ENCODE measurements around the gene CARS2.

Gene CARS2

GRCh38 chr13:110716247-110716515, 10.3 kb upstream of the CARS2 start:
- H3K27ac ChIP-seq = peak overlapping the region; percentile 44
- H3K36me3 ChIP-seq (replicated peaks) = no peaks in the 10 kb centered on the region
- DNase-seq = peak; percentile 6
- TF ChIP-seq CTCF (IDR thresholded peaks at IDR 0.05; ENCODE audit: low read depth, low read length, missing control alignments) = no peak
- no peaks in the 10 kb centered on the region for H3K27me3 ChIP-seq (replicated peaks)
- in situ Hi-C loops (cut with HindIII; ENCODE audit: low pct_ligation_motif_present, low sequenced_read_pairs) = no loop called here
- peak overlapping the region; percentile 88 for H3K4me3 ChIP-seq (ENCODE audit: low read depth, low read length)

- DNase-seq = peak; percentile 100
- no peaks in the 10 kb centered on the region for H3K36me3 ChIP-seq (replicated peaks)
- peak overlapping the region; percentile 88 for H3K4me3 ChIP-seq (ENCODE audit: low read depth, low read length)
- no peaks in the 10 kb centered on the region for H3K27me3 ChIP-seq (replicated peaks)
- in situ Hi-C loops (cut with HindIII; ENCODE audit: low pct_ligation_motif_present, low sequenced_read_pairs) = no loop called here
- peak; percentile 4 for TF ChIP-seq CTCF (IDR thresholded peaks at IDR 0.05; ENCODE audit: low read depth, low read length, missing control alignments)
- peak overlapping the region; percentile 44 for H3K27ac ChIP-seq
Measured at GRCh38 chr13:110715395-110716246, 9.7 kb upstream of the CARS2 start.

- H3K4me3 ChIP-seq (ENCODE audit: low read depth, low read length) = peak overlapping the region; percentile 85
- TF ChIP-seq CTCF (IDR thresholded peaks at IDR 0.05; ENCODE audit: low read depth, low read length, missing control alignments) = peak; percentile 22
- peak overlapping the region; percentile 53 for H3K27ac ChIP-seq
- in situ Hi-C loops (cut with HindIII; ENCODE audit: low pct_ligation_motif_present, low sequenced_read_pairs) = no loop called here
- peak; percentile 18 for DNase-seq
- H3K36me3 ChIP-seq (replicated peaks) = no peaks in the 10 kb centered on the region
- no peaks in the 10 kb centered on the region for H3K27me3 ChIP-seq (replicated peaks)
Measured at GRCh38 chr13:110714797-110715394, 9.0 kb upstream of the CARS2 start.

GRCh38 chr13:110713981-110714796, 8.3 kb upstream of the CARS2 start:
- Histone ChIP-seq H3K36me3 (replicated peaks) (no peaks in the 10 kb centered on the region), H3K27me3 (replicated peaks) (no peaks in the 10 kb centered on the region), H3K27ac (peak overlapping the region; percentile 53), H3K4me3 (ENCODE audit: low read depth, low read length) (peak overlapping the region; percentile 85)
- TF ChIP-seq CTCF (IDR thresholded peaks at IDR 0.05; ENCODE audit: low read depth, low read length, missing control alignments) = peak; percentile 15
- in situ Hi-C loops (cut with HindIII; ENCODE audit: low pct_ligation_motif_present, low sequenced_read_pairs) = no loop called here
- DNase-seq = peak; percentile 40

- no peak for DNase-seq
- TF ChIP-seq CTCF (IDR thresholded peaks at IDR 0.05; ENCODE audit: low read depth, low read length, missing control alignments) = no peak
- Histone ChIP-seq H3K27me3 (replicated peaks) (no peaks in the 10 kb centered on the region), H3K27ac (peak within 1 kb of the TSS; percentile 94), H3K4me3 (ENCODE audit: low read depth, low read length) (peak within 1 kb of the TSS; percentile 90), H3K36me3 (replicated peaks) (no peaks in the 10 kb centered on the region)
- in situ Hi-C loops (cut with HindIII; ENCODE audit: low pct_ligation_motif_present, low sequenced_read_pairs) = no loop called here
Measured at GRCh38 chr13:110713642-110713952, 7.7 kb upstream of the CARS2 start, which contains the start of gene ING1. ING1 (plus strand) TSS chr13:110713700; CDS start chr13:110714150, 450 bp downstream.
